WTC11 (cell line): ENCODE results near the gene PRKAR2B. TPM values are rescaled to one million over a fixed set of nuclear protein-coding genes. Genes with fewer than 3 reads are reported as not detected.

Experiments
- ATAC-seq: fragments of 200-7000 bp; cut with Tn5 transposase; 2 replicates; pipeline ENCODE4 v1.10.0; 2021; ENCODE audit warnings: mild to moderate bottlenecking, moderate library complexity
- CTCF ChIA-PET: fragments of 300-600 bp; sonication (Branson Sonifier 250); formaldehyde crosslinking; loops from one replicate; lab custom pipeline; 2021; ENCODE audit warnings: antibody characterized with exemption; lab: Charles Lee
- POLR2A ChIA-PET: fragments of 350-600 bp; sonication (Branson Sonifier 250); formaldehyde crosslinking; loops from one replicate; lab custom pipeline; 2021; ENCODE audit warnings: antibody characterized with exemption; lab: Charles Lee
- DNase-seq: peaks from one replicate; pipeline ENCODE4 v3.0.0; 2021; ENCODE audit warnings: low spot score
- H3K27ac Mint-ChIP-seq: 2 replicates; pipeline ENCODE4 v1.8.0; 2021; ENCODE audit warnings: mixed read lengths
- H3K27me3 Mint-ChIP-seq: 2 replicates; pipeline ENCODE4 v1.8.0; 2021; ENCODE audit warnings: low read depth, mild to moderate bottlenecking, moderate library complexity, mixed read lengths
- H3K36me3 Mint-ChIP-seq: 2 replicates; pipeline ENCODE4 v1.8.0; 2021; ENCODE audit warnings: mixed read lengths
- H3K4me1 Mint-ChIP-seq: 2 replicates; pipeline ENCODE4 v1.8.0; 2022; ENCODE audit warnings: mixed read lengths
- H3K4me3 Mint-ChIP-seq: 2 replicates; pipeline ENCODE4 v1.8.0; 2021; ENCODE audit warnings: mild to moderate bottlenecking, moderate library complexity, mixed read lengths
- H3K9me3 Mint-ChIP-seq: 2 replicates; pipeline ENCODE4 v1.8.0; 2021; ENCODE audit warnings: mixed read lengths
- AFF4 ChIP-seq: sonication (generic); formaldehyde crosslinking; IDR thresholded peaks from 2 replicates; pipeline ENCODE4 v1.8.1; 2023; ENCODE audit warnings: mild to moderate bottlenecking, missing genetic modification reagents, borderline replicate concordance
- AR ChIP-seq: fragments of 250-450 bp; sonication (Bioruptor Pico); IDR thresholded peaks from 2 replicates; pipeline ENCODE4 v1.9.0; 2021; ENCODE audit warnings: mild to moderate bottlenecking
- ARID4B ChIP-seq: sonication (generic); formaldehyde crosslinking; IDR thresholded peaks from 2 replicates; pipeline ENCODE4 v1.8.0; 2023; ENCODE audit warnings: missing genetic modification reagents, mild to moderate bottlenecking, borderline replicate concordance
- ATF3 ChIP-seq: sonication (generic); formaldehyde crosslinking; conservative IDR thresholded peaks from 2 replicates; pipeline ENCODE4 v1.8.1; 2022; ENCODE audit warnings: mild to moderate bottlenecking, missing genetic modification reagents
- ATF6 ChIP-seq: sonication (generic); formaldehyde crosslinking; IDR thresholded peaks from 2 replicates; pipeline ENCODE4 v1.8.1; 2023; ENCODE audit warnings: mild to moderate bottlenecking, missing genetic modification reagents
- CREB1 ChIP-seq: sonication (generic); formaldehyde crosslinking; IDR thresholded peaks from 2 replicates; pipeline ENCODE4 v1.8.0; 2023; ENCODE audit warnings: mild to moderate bottlenecking, missing genetic modification reagents
- JAZF1 ChIP-seq: fragments of 250-450 bp; sonication (Bioruptor Pico); IDR thresholded peaks from 2 replicates; pipeline ENCODE4 v1.9.0; 2021; ENCODE audit warnings: moderate library complexity, mild to moderate bottlenecking, inconsistent platforms
- NFATC4 ChIP-seq: fragments of 250-450 bp; sonication (Bioruptor Pico); IDR thresholded peaks from 2 replicates; pipeline ENCODE4 v1.9.0; 2021; ENCODE audit warnings: mild to moderate bottlenecking
- PRDM15 ChIP-seq: sonication (generic); formaldehyde crosslinking; IDR thresholded peaks from 2 replicates; pipeline ENCODE4 v1.8.0; 2022; ENCODE audit warnings: missing genetic modification reagents
- ZBTB21 ChIP-seq: sonication (generic); formaldehyde crosslinking; IDR thresholded peaks from 2 replicates; pipeline ENCODE4 v1.8.1; 2023; ENCODE audit warnings: mild to moderate bottlenecking, missing genetic modification reagents, borderline replicate concordance
- ZNF281 ChIP-seq: sonication (generic); formaldehyde crosslinking; IDR thresholded peaks from 2 replicates; pipeline ENCODE4 v1.8.0; 2023; ENCODE audit warnings: mild to moderate bottlenecking, missing genetic modification reagents
- ZNF396 ChIP-seq: fragments of 250-450 bp; sonication (Bioruptor Pico); IDR thresholded peaks from 2 replicates; pipeline ENCODE4 v1.8.0; 2021; ENCODE audit warnings: mild to moderate bottlenecking, moderate library complexity, borderline replicate concordance
- ZNF425 ChIP-seq: fragments of 250-450 bp; sonication (Bioruptor Pico); conservative IDR thresholded peaks from 2 replicates; pipeline ENCODE4 v1.9.0; 2021; ENCODE audit warnings: mild to moderate bottlenecking
- total RNA-seq: library from RNA; stranded (reverse); gene quantifications from 3 replicates; pipeline ENCODE4 v1.2.3, GENCODE V29; 2021

The PRKAR2B gene
- total RNA-seq, 1 experiment from 2014 or later: 29.6 TPM

GRCh38 chr7:107070710-107071109, 26.2 kb downstream of the PRKAR2B start (continued):
- TF ChIP-seq ARID4B (CRISPR knock-in tag): no peak
- TF ChIP-seq ZNF425: no peak
- no peak for TF ChIP-seq PRDM15 (CRISPR knock-in tag)
- no peak for TF ChIP-seq ZNF396 (CRISPR knock-in tag)
- TF ChIP-seq ZBTB21 (CRISPR knock-in tag): no peak
- no peak for TF ChIP-seq AFF4 (CRISPR knock-in tag)

- ChIA-PET CTCF (no interaction called here), POLR2A (no interaction called here)
- DNase-seq (no peak), ATAC-seq (no peak)
- peaks cover 3% of the 10 kb centered on the region; the same call in 1 of the 2 replicates for H3K36me3 Mint-ChIP-seq
- peaks cover 25% of the 10 kb centered on the region for H3K4me1 Mint-ChIP-seq
- H3K4me3 Mint-ChIP-seq: no peak overlapping the region
- H3K27ac Mint-ChIP-seq: no peak overlapping the region
- peaks cover 3% of the 10 kb centered on the region; the same call in 1 of the 2 replicates for H3K9me3 Mint-ChIP-seq
- H3K27me3 Mint-ChIP-seq: no peaks in the 10 kb centered on the region
- TF ChIP-seq CREB1 (CRISPR knock-in tag): no peak
- TF ChIP-seq JAZF1 (CRISPR knock-in tag): no peak
- no peak for TF ChIP-seq ATF3 (CRISPR knock-in tag)
- no peak for TF ChIP-seq AR (CRISPR knock-in tag)
- TF ChIP-seq ZNF281 (CRISPR knock-in tag): no peak
- no peak for TF ChIP-seq NFATC4 (CRISPR knock-in tag)
- no peak for TF ChIP-seq ATF6 (CRISPR knock-in tag)
Observed at GRCh38 chr7:107071129-107071528, 26.6 kb downstream of the PRKAR2B start.
